ENCODE data around the gene RADX. TPM values are rescaled to one million over a fixed set of nuclear protein-coding genes. Genes with fewer than 3 reads are reported as not detected.

RADX gene
- total and polyA plus RNA-seq, 2 experiments from 2014 or later = 1.9 to 6.7 TPM

DNA sequence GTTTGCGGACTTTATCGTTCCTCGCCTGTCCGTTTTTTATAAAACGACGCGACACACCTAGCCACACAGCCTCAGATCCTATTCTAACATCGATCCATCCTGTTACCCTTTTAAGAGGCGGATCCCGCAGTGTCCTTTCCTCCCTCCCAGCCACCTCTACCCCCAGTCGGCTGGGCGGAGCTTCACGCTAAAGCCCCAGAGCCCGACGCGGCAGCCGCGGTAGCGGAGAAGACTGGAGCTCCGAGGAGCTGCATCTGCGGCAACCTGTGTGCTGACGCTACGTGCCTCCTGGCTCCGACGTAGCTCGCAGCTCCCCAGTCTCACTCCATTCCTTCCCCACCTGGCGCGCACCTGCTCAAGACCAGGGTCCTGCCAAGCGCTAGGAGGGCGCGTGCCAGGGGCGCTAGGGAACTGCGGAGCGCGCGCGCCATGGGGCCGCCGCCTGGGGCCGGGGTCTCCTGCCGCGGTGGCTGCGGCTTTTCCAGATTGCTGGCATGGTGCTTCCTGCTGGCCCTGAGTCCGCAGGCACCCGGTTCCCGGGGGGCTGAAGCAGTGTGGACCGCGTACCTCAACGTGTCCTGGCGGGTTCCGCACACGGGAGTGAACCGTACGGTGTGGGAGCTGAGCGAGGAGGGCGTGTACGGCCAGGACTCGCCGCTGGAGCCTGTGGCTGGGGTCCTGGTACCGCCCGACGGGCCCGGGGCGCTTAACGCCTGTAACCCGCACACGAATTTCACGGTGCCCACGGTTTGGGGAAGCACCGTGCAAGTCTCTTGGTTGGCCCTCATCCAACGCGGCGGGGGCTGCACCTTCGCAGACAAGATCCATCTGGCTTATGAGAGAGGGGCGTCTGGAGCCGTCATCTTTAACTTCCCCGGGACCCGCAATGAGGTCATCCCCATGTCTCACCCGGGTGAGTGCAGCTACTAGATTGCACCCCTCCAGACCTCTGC, 115.0 kb downstream of the RADX start, which contains the start of gene RNF128:
Gene RNF128, plus strand, starts transcription at position 217 of the 953 bp plus-strand sequence. Its CDS starts 213 bp downstream, at position 430.
- Mint-ChIP-seq H3K27me3 (ENCODE audit: insufficient read depth, low read depth, poor library complexity) (peaks cover 14% of the 10 kb centered on the region), H3K27ac (no peak within 1 kb of the TSS), H3K4me3 (peak within 1 kb of the TSS; percentile 80), H3K4me1 (peaks cover 8% of the 10 kb centered on the region), H3K36me3 (ENCODE audit: low read depth) (no peaks in the 10 kb centered on the region), H3K9me3 (no peaks in the 10 kb centered on the region)
- Histone ChIP-seq H3K27ac (ENCODE audit: low read depth) (no peak within 1 kb of the TSS), H3K79me2 (replicated peaks; ENCODE audit: insufficient read depth) (no peaks in the 10 kb centered on the region), H3K4me1 (ENCODE audit: insufficient read depth) (peaks cover 7% of the 10 kb centered on the region; the same call in 1 of the 2 replicates), H3K27me3 (ENCODE audit: insufficient read depth) (peaks cover 43% of the 10 kb centered on the region), H3K36me3 (ENCODE audit: insufficient read depth) (no peaks in the 10 kb centered on the region), H2AFZ (peak within 1 kb of the TSS; percentile 79), H4K20me1 (replicated peaks; ENCODE audit: insufficient read depth) (no peaks in the 10 kb centered on the region), H3K4me3 (peak within 1 kb of the TSS; percentile 68), H3K4me2 (peak within 1 kb of the TSS; percentile 76), H3K9me2 (ENCODE audit: insufficient read depth) (no peaks in the 10 kb centered on the region), H3F3A (replicated peaks; ENCODE audit: low read depth) (no peaks in the 10 kb centered on the region)
- peak; percentile 96 for ATAC-seq
- TF ChIP-seq POLR2AphosphoS5 (IDR thresholded peaks at IDR 0.05; ENCODE audit: low read depth) (peak; percentile 55), EZH2phosphoT487 (IDR thresholded peaks at IDR 0.05; ENCODE audit: unreplicated experiment) (no peak), CREB1 (CRISPR knock-in tag; IDR thresholded peaks at IDR 0.05; ENCODE audit: low read depth) (peak; percentile 18; the same call in 1 of the 2 replicates)
- peak; percentile 89 for DNase-seq (ENCODE audit: low spot score)

GRCh38 chrX:106728337-106728736, 116.6 kb downstream of the RADX start:
- no peaks in the 10 kb centered on the region for H3K36me3 Mint-ChIP-seq (ENCODE audit: low read depth)
- H3K36me3 ChIP-seq (ENCODE audit: insufficient read depth) = no peaks in the 10 kb centered on the region
- H3K27me3 Mint-ChIP-seq (ENCODE audit: insufficient read depth, low read depth, poor library complexity) = peaks cover 14% of the 10 kb centered on the region
- H3K4me2 ChIP-seq = peak overlapping the region; percentile 76
- DNase-seq (ENCODE audit: low spot score) (no peak), ATAC-seq (no peak)
- H3K4me1 Mint-ChIP-seq = peaks cover 8% of the 10 kb centered on the region
- peak overlapping the region; percentile 68; the same call in 1 of the 2 replicates for H3K4me3 ChIP-seq
- H3F3A ChIP-seq (replicated peaks; ENCODE audit: low read depth) = no peaks in the 10 kb centered on the region
- no peaks in the 10 kb centered on the region for H3K79me2 ChIP-seq (replicated peaks; ENCODE audit: insufficient read depth)
- peaks cover 43% of the 10 kb centered on the region for H3K27me3 ChIP-seq (ENCODE audit: insufficient read depth)
- H4K20me1 ChIP-seq (replicated peaks; ENCODE audit: insufficient read depth) = no peaks in the 10 kb centered on the region
- no peaks in the 10 kb centered on the region for H3K9me3 Mint-ChIP-seq
- no peak overlapping the region for H3K27ac Mint-ChIP-seq
- H3K27ac ChIP-seq (ENCODE audit: low read depth) = no peak overlapping the region
- H3K4me3 Mint-ChIP-seq = no peak overlapping the region
- no peak overlapping the region for H2AFZ ChIP-seq
- H3K9me2 ChIP-seq (ENCODE audit: insufficient read depth) = no peaks in the 10 kb centered on the region
- peaks cover 7% of the 10 kb centered on the region; the same call in 1 of the 2 replicates for H3K4me1 ChIP-seq (ENCODE audit: insufficient read depth)
- TF ChIP-seq POLR2AphosphoS5 (IDR thresholded peaks at IDR 0.05; ENCODE audit: low read depth) (no peak), REST (IDR thresholded peaks at IDR 0.05; ENCODE audit: unreplicated experiment) (no peak), CTCF (conservative IDR thresholded peaks at IDR 0.05; ENCODE audit: low read depth in 2 of 2) (no peak), STAT1 (IDR thresholded peaks at IDR 0.05; ENCODE audit: unreplicated experiment) (no peak), JUNB (IDR thresholded peaks at IDR 0.05; ENCODE audit: unreplicated experiment) (no peak), NANOG (IDR thresholded peaks at IDR 0.05; ENCODE audit: borderline replicate concordance) (no peak)

Measured in GM23338 (cell line).